Hindlimb muscle (tissue), 1 donor: ENCODE results near the gene HERC2. TPM values are rescaled to one million over a fixed set of nuclear protein-coding genes. Genes with fewer than 3 reads are reported as not detected.
"Not testable (repeated sequence)": the region's sequence is repeated elsewhere in the genome, so short reads cannot be mapped to it uniquely, and the experiment has no call there.

Source experiments
- DNase-seq: peaks from one replicate; pipeline ENCODE4 v3.0.0-alpha.2; 2013
- polyA plus RNA-seq: library from polyadenylated mRNA; unstranded; fragments of 120-200 nt; gene quantifications from one replicate; pipeline ENCODE4 v1.2.1, GENCODE V29; 2013; ENCODE audit not compliant: insufficient read length

HERC2 gene
- polyA plus RNA-seq, 1 donor, result 38.3 TPM

- DNase-seq, result not testable (repeated sequence)
Observed at GRCh38 chr15:28222612-28223011, 99.4 kb downstream of the HERC2 start.

DNA sequence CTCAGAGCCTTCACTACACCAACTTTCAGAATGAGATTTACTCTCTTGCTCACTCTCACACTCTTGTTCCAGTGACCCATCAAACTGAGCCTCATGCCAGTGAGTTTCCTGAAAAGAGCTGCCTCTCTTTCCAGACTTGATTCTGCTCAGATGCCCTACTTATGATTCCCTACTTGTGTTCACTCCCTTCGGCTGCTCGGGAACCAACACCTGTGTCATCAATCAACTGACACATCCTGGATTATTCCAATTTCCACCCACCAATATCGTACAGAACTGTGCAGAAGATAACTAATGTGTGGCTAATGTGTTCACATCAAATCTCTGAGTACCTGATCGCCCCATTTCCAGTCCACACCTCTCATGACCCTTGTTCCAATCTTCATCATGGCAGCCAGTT is 100.3 kb downstream of the HERC2 start:
- DNase-seq, result not testable (repeated sequence)

- no peak for DNase-seq
Observed at GRCh38 chr15:28219116-28219515, 102.9 kb downstream of the HERC2 start.

DNA sequence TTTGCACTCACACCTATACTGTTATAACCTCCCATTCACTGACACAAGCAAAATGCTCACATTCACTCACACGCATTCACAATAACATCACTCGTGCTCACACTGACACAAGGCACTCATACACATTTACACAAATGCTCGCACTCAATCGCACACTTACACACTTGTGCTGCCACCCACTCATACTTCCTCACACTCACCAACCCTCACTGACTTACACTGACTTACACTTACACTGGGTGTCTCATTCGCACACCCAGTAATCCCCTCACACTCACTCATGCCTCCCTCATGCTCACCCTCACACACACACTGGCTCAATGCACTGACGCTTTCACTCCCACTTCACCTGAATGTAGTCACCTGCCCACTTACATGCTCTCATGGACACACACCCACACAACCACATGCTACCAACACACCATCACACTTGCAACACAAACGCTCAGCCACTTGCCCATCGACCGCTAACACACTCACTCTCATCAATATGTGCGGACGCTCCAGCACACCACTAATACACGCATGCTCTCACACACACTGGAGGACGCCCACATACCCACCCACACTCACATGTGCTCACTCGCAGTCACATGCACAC is 104.9 kb downstream of the HERC2 start:
- DNase-seq, result not testable (repeated sequence)

- not testable (repeated sequence) for DNase-seq
Observed at GRCh38 chr15:28215521-28215920, 106.5 kb downstream of the HERC2 start.

DNA sequence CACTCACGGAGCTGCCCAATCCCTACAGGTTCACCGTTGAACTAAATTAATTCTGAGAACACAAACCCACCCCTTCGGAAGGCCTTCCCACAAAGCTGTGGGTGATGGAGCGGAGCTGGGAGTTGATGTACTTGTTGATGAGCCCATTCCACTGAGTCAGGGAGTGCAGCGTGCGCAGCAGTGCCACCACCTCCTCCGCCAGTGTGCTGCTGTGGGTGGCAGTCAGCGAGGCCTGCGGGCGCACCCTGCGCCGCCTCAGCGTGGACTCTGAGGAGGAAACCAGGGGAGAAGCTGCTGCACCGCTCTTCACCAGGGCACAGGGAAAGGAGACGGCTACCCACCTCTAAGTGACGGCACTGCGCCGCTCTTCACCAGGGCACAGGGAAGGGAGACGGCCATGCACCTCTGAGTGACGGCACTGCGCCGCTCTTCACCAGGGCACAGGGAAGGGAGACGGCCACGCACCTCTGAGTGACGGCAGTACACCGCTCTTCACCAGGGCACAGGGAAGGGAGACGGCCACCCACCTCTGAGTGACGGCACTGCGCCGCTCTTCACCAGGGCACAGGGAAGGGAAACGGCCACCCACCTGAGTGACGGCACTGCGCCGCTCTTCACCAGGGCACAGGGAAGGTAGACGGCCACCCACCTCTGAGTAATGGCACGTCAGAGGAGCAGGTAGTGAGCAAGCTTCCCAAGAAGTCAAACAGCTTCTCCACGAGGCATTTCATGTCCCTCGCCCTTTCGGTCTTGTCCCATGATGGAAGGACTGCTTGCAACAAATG is 107.8 kb downstream of the HERC2 start:
- not testable (repeated sequence) for DNase-seq

DNA sequence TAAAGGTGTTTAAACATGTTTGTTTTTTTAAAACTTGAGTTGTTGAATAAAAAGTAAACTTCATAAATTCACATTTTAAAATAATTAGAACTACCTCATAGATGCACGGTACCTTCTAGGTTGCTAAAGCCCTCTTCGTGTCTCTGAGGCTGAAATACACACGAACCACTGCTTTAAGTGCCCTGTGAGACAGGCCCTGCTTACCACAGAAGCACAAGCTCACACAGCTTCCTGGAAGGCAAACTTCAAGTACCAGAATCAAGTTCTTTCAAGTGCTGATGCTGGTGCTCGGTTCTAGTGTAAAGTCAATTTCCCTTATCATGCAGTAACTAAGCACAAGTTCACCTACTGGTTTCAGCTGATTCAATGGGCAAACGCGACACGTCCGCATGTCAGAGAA is 108.6 kb downstream of the HERC2 start:
- DNase-seq, result not testable (repeated sequence)

DNA sequence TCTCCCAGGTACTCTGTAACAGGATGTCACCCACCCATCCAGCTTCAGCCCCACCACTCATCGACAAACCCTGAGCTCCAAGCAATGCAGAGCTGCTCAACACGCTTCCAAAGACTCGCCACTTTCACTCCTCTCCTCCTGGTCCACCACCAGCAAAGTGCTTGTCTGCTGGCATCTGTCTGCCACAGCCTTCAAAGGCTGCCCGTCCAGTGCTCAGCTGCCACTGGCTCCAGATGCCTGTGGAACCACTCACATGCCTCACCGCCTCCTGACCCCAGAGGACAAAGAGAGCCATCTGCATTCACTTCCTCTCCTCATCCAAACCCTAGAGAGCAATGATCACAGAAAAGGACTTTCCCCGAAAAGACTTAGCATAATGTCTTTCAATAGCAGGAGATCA is 113.4 kb downstream of the HERC2 start:
- DNase-seq, result no peak

GRCh38 chr15:28205640-28206039 is 116.3 kb downstream of the HERC2 start:
- not testable (repeated sequence) for DNase-seq

DNA sequence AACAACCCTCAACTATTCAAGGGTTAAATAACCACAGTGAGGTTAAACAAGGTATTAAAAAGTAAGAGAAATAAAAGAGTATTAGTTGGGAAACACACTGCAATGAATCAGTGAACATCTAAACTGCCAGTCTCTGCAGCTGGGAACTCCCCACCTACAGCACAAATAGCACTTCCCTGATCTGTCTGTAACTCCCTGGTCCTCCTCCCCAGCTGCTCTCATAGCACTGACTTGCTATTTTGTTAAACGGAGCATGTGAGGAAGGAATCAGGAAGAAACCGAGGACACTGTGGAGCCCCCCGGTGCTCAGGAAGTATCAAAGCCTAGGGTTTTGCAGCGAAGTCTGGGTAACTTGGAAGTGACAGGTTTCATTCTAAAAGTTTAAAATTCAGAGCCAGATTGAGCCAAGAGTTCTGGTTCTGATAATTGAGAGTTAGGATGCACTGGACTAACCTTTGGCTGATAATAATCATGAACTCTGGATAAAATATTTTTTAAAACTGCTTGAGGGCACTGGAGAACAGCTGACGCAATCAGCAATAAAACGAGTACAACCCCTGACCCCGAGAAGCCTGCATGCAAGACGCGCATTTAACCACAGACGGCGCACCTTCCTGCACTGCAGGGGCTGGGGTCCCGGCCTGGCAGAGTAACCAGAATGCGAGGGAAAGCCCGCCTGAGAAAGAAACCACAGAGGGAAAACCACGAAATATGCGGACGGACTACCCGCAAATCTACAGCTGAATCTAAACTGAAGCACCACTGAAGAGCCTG is 118.7 kb downstream of the HERC2 start:
- DNase-seq, result not testable (repeated sequence)

- DNase-seq, result not testable (repeated sequence)
Observed at GRCh38 chr15:28202124-28202523, 119.9 kb downstream of the HERC2 start.

DNA sequence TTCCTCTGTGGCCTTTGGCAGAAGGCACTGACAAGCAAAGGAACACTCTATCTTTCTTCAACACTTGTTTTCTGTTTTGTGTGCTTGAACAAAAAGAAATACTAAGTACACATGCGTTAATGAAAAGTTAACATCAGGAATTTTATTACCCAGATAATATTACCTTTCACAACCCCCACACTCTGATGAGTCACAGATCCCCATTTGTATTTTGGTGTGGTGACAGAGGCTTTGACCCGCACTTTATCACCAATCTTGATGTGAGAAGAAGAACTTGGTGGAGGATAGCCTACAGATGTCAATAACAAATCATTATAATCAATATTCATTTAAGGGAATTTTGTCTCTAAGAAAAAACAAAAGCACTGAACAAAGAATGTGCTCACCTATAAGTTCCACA is 123.8 kb downstream of the HERC2 start:
- DNase-seq, result not testable (repeated sequence)

- not testable (repeated sequence) for DNase-seq
Observed at GRCh38 chr15:28197694-28198093, 124.3 kb downstream of the HERC2 start.

- DNase-seq, result not testable (repeated sequence)
Observed at GRCh38 chr15:28196581-28196980, 125.4 kb downstream of the HERC2 start.

- DNase-seq, result no peak
Observed at GRCh38 chr15:28192772-28193171, 129.2 kb downstream of the HERC2 start.

DNA sequence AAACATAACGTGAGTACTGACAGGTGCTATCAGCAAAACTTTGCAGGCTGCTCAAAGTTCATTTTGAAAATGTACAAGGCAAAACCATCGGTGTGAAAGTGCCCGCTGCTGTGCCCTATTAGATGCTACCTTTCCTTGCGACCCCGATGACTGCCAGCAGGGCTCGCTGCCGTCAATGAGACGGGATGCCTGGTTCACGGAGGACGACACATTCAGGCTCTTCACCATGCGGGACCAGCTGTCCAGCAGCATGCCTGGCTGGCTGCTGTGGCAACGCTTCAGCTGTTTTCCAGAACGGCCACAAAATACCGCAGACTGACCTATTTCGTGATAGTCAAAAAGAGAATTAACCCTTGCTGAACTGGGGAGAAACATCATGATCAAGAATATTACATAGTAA is 130.1 kb downstream of the HERC2 start:
- peak; percentile 44 for DNase-seq

GRCh38 chr15:28190391-28191174 is 131.4 kb downstream of the HERC2 start:
- DNase-seq, result no peak

- DNase-seq, result no peak
Observed at GRCh38 chr15:28185148-28185895, 136.7 kb downstream of the HERC2 start.

DNA sequence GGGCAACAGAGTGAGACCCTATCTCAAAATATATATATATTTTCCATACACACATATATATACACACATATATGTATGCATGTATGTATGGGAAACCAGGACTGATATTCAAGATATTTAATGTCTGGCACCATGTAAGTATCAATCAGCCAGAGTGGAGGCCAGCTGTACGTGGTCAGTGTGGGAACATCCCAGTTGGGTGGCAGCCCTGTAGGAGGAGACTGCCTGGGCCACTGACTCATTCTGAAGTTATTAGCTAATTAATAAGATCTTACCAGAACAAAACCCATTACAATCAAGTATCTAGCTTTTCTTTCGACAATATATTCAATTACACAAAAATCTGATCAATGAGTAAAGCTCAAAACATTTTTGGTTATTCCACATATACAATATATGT is 137.8 kb downstream of the HERC2 start:
- no peak for DNase-seq

- DNase-seq, result no peak
Observed at GRCh38 chr15:28182731-28183130, 139.2 kb downstream of the HERC2 start.

DNA sequence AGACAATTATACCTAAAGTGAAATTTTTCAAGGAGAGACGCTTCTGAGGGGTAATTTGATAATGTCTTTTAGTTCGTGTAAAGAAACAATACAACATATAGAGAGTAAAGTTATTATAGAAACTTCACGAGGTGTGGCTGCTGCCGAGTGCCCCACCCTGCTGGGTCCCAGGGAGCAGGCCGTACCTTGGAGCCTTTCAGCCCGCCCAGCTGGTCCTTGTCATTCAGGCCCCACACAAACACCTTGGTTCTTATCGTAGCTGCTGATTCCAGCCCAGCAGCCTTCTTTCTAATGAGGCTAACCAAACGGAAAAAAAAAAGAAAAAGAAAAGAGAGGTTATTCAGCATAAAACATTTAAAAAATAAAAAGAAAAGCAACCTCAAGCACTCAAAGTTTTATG is 139.8 kb downstream of the HERC2 start:
- no peak for DNase-seq

DNA sequence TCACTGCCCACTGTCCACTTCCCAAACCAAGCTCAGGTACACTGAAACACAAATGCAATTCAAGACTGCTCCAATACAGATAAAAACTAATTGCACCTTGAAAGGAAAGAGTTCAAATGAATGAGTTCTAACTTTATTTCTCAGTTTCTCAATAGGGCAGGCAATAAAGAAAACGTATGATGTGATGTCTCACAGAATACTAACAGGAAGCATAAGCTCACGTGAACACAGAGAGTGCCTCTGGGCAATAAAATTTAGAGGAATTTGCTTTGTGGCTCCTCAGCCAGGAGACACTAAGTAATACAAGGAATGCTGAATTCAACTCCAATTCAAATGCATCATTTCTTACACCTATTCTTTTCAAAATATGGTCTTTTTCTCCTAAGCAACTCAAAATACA is 140.6 kb downstream of the HERC2 start:
- no peak for DNase-seq
